ENCODE measurements around the gene DNAJC27.

Gene DNAJC27

GRCh38 chr2:24970483-24971285 lies 1.1 kb downstream of the DNAJC27 start:
- DNase-seq, result peak in 1 of 2 experiments; percentile 39

GRCh38 chr2:24969784-24970183 lies 2.0 kb downstream of the DNAJC27 start:
- DNase-seq, result no peak

GRCh38 chr2:24961903-24962302 lies 9.9 kb downstream of the DNAJC27 start:
- no peak for DNase-seq

- no peak for DNase-seq
Observed at GRCh38 chr2:24959761-24960160, 12.0 kb downstream of the DNAJC27 start.

- no peak for DNase-seq
Observed at GRCh38 chr2:24958411-24958935, 13.3 kb downstream of the DNAJC27 start.

- no peak for DNase-seq
Observed at GRCh38 chr2:24957976-24958375, 13.8 kb downstream of the DNAJC27 start.

- peak; percentile 80 to 91 for DNase-seq
Observed at GRCh38 chr2:24957221-24957620, 14.5 kb downstream of the DNAJC27 start.

- peak in 1 of 2 experiments; percentile 39 for DNase-seq
Observed at GRCh38 chr2:24955921-24956320, 15.8 kb downstream of the DNAJC27 start.

GRCh38 chr2:24955232-24955631 lies 16.5 kb downstream of the DNAJC27 start:
- no peak for DNase-seq

- DNase-seq, result no peak
Observed at GRCh38 chr2:24950102-24950501, 21.7 kb downstream of the DNAJC27 start.

GRCh38 chr2:24948506-24948905 lies 23.2 kb downstream of the DNAJC27 start:
- peak; percentile 89 to 97 for DNase-seq

GRCh38 chr2:24947561-24948157 lies 24.1 kb downstream of the DNAJC27 start:
- DNase-seq, result no peak

GRCh38 chr2:24945907-24946306 lies 25.8 kb downstream of the DNAJC27 start:
- DNase-seq, result no peak

- no peak for DNase-seq
Observed at GRCh38 chr2:24943427-24944053, 28.2 kb downstream of the DNAJC27 start.

GRCh38 chr2:24939353-24939752 lies 32.4 kb downstream of the DNAJC27 start:
- no peak for DNase-seq

GRCh38 chr2:24937236-24937635 lies 34.5 kb downstream of the DNAJC27 start:
- no peak for DNase-seq

GRCh38 chr2:24935145-24935544 lies 36.6 kb downstream of the DNAJC27 start:
- DNase-seq, result no peak

- DNase-seq, result no peak
Observed at GRCh38 chr2:24932715-24933114, 39.0 kb downstream of the DNAJC27 start.

GRCh38 chr2:24930768-24931167 lies 41.0 kb downstream of the DNAJC27 start:
- no peak for DNase-seq

- DNase-seq, result no peak
Observed at GRCh38 chr2:24929230-24929629, 42.5 kb downstream of the DNAJC27 start.

- DNase-seq, result no peak
Observed at GRCh38 chr2:24928036-24928435, 43.7 kb downstream of the DNAJC27 start.

GRCh38 chr2:24926602-24927252 lies 45.0 kb downstream of the DNAJC27 start:
- no peak for DNase-seq

GRCh38 chr2:24926220-24926601 lies 45.5 kb downstream of the DNAJC27 start:
- DNase-seq, result no peak

All from NCI-H524 (cell line).